GM12801 (cell line): Measurements from ENCODE around the gene TBC1D4.

Source experiments
- TF ChIP-seq, protein P1 (sequence below): IDR thresholded peaks from one replicate; pipeline ENCODE4 v1.5.1; 2011; ENCODE audit warnings: control low read depth; ENCODE audit not compliant: insufficient read length; ENCODE audit errors: extremely low read depth

Gene TBC1D4

DNA sequence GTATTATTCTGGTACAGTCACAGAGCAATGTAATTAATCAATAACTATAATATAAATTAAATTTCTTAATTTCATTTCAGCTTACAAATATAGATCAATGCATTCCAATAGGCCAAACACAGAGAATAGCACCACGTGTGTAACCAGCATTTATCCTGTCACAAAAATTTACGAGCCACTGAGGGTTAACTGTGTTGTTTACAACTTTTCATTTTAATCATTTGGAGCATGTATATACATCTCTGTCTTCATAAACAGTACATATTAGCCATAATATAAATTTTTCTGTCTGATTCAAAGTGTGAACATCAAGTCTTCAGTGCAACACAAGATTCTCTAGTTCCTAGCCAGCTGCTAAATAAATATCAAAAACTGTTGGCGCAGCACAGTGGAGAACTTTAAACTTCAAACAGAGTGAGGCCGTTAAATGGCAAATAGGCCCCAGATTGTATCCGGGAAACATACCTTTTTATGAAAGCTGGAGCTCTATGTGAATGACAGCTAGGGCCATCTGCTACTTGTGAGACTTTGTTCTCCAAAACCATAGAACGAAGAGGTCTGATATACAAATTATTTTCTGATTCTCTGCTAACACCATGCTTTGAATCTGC is 105.1 kb downstream of the TBC1D4 start:
- TF ChIP-seq, protein P1, sequence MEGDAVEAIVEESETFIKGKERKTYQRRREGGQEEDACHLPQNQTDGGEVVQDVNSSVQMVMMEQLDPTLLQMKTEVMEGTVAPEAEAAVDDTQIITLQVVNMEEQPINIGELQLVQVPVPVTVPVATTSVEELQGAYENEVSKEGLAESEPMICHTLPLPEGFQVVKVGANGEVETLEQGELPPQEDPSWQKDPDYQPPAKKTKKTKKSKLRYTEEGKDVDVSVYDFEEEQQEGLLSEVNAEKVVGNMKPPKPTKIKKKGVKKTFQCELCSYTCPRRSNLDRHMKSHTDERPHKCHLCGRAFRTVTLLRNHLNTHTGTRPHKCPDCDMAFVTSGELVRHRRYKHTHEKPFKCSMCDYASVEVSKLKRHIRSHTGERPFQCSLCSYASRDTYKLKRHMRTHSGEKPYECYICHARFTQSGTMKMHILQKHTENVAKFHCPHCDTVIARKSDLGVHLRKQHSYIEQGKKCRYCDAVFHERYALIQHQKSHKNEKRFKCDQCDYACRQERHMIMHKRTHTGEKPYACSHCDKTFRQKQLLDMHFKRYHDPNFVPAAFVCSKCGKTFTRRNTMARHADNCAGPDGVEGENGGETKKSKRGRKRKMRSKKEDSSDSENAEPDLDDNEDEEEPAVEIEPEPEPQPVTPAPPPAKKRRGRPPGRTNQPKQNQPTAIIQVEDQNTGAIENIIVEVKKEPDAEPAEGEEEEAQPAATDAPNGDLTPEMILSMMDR: no peak

- TF ChIP-seq, protein P1: no peak
These were observed 106.6 kb downstream of the TBC1D4 start for GRCh38 chr13:75375329-75375728.

DNA sequence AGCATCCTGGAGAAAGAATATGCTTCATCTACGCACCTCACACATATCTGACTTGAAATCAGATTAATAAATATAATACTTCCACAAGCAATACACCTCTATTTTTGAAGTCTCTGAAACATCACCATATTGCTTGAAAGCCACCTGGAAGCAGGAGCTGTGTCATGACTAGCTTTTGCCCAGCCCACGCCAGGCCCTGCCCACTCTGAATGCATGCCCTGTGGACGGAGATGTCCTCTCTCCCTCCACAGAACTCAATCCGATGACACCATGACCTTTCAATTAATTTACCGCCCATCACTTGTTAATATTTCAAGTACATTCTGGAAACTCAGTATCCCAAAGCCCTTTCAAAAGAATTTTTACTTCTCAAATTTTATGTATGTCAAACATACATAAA is 108.0 kb downstream of the TBC1D4 start:
- TF ChIP-seq, protein P1: no peak

DNA sequence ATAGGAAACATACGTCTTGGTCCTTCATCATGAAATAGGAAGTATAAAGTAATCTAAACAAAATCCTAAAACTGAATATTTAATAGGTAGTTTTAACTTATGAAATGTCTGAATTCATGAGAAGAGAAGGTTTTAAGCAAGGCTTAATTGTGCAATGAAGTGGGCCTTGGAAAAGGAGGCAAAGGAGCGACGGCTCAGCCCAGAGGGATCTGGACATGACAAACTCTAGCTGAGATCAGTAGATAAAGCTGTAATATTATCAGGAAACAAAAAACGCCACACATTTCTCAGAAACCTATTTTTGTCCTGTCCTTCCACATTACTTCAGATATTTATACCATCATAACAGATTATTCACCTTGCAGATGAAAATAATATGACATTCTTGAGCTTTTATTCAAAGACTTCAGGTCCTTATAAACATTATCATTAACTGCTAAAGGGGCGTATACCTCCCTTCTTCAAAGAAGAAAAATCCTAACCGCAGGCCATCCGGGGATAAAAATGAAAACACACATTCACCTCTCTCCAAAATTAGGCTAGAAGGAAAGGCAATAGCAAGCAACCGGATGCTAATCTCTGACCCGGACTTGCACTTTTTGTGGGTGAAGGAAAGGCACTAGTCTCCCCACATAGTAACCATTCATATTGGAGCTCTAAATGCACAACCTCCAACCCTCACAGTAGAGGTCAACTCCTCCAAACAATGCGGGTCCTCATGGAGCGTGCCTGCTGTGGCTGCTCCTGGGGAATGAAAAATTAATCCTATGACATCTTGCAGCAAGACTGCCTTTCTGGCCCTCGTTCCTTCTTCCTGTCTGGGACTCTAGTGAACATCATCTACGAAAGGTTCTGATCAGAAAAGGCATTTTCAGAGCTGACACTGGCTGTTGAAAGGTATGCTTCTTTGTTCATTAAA is 108.8 kb downstream of the TBC1D4 start:
- TF ChIP-seq, protein P1: no peak

DNA sequence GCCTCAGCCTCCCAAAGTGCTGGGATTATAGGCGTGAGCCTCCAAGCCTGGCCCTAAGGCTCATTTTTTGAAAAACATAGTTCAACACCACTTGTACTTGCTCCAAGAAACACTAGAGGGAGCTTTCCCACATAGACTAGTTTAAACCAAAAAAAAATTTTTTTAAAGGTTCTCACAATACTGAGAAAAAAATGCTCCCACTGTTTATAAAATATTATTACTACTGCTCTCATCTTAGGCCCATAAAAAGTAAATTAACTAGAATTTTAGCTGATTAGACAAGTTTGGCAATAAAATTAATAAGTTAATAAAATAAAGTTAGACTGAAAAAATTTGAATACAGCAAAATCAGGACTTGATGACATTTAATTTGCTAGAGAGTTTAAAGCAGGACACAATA is 109.5 kb downstream of the TBC1D4 start:
- TF ChIP-seq, protein P1: no peak

DNA sequence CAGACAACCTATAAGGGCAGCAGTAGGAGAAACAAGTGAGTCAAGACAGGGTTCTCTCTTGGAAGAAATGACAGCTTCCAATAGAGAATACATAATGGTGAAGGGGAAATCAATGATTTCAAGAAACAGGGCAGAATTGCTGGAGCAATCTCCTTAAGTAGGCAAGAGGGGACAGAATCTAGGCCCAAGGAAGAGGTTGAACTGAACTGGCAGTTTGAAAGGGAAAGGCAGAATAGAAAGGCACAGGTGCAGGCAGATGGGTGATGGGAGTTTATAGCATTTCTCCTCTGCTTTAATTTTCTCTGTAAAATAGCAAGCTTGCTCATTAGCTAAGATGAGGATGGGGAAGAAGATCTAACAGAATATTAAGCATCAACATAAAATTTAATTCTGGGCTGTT is 110.8 kb downstream of the TBC1D4 start:
- TF ChIP-seq, protein P1: no peak

GRCh38 chr13:75370774-75371173 is 111.2 kb downstream of the TBC1D4 start:
- TF ChIP-seq, protein P1: no peak
